GM18868 (cell line): ENCODE data around the gene AGMO.

Source experiments
- ATAC-seq: cut with Tn5 transposase; IDR thresholded peaks from one replicate; pipeline ENCODE4 v1.9.1; 2021; ENCODE audit warnings: mild to moderate bottlenecking, moderate library complexity; ENCODE audit not compliant: unreplicated experiment

AGMO gene

GRCh38 chr7:15561835-15562234 lies at the start of gene AGMO:
AGMO (minus strand) TSS chr7:15562015.
- ATAC-seq: no peak

- ATAC-seq: no peak
Measured at GRCh38 chr7:15610503-15610902, 48.7 kb upstream of the AGMO start.

GRCh38 chr7:15609287-15609686 lies 47.5 kb upstream of the AGMO start:
- ATAC-seq: no peak

DNA sequence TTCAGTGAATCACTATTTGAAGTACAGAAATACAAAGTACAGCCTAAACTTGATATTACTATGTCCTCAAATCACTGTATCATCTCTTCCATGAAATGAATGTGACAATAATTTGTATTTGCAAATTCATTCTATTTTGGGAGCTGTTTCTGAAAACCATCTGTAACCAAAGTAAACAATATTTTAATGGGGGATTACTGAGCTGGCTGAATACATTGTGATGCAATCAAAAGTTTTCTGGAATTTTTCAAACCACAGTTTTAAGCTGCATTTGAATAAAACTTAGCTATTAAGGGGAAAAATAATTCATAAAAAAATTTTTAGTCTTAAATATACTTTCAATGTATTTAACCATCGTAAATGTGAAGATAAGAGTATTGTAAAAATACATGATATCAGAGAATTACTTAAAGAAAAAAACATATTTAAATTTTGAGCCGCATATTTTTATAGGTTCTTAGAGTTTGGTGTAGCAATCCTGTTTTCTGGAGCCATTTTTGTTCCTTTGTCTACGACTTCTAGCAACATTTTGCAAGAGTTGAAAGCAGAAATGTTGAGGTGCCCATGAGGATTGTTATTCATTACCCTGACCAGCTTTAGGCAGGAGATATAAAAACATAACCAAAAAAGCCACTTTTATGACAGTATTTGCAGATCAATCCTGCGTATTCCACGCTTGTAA lies 45.9 kb upstream of the AGMO start:
- no peak for ATAC-seq

GRCh38 chr7:15606561-15606960 lies 44.7 kb upstream of the AGMO start:
- no peak for ATAC-seq

GRCh38 chr7:15604166-15604565 lies 42.4 kb upstream of the AGMO start:
- ATAC-seq: no peak

DNA sequence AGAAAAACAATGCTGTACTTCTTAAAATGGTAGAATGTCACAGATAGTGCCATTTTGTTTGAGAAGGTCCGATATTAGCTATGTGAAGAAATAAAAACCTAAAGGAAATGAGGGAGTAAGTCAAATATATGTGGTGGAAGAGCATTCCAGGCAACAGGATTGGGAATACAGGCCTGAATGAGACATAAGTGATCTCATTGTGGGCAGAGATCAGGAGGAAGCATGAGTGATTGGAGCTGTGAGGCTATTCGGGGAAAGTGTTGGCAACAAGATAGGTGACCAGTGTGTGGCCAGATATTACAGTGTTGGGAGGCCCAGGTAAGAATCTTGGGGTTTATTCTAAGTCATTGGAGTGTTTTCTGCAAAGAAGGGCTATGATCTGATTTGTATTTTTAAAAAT lies 41.3 kb upstream of the AGMO start:
- ATAC-seq: no peak

DNA sequence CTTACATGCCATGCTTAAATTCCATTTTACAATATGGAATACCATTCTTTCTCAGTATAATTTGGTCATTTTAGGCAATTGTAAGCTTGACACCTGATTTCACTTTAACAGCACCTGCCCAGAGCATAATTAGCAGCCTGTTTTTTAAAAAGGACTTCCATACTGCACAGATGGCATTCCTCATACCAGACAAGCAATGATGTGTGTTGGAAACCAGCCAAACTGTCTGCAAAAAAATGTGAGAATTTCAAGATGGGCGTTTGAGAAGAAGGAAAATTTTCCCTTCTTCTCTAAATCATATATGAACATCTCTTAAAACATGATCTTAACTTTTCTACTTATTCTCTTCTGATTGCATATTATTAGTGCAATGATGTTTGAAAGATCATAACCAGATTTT lies 40.4 kb upstream of the AGMO start:
- ATAC-seq: no peak

DNA sequence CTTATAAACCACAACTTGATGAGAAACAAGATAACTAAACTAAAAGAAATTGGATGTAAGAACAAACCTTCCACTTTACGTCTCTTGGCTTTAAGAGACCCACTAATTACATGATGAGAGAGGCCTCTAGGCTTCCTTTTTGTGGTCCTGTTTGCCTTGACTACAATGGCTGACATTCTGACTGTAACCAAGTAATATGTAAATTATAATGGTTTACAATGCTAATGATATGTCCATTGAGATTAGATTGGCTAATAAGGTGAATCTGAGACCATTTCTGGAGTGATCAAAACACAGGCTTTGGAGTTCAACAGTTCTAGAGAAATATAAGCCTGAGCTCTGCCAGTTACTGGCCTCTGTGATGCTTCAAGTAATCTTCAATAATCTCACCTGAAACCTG lies 39.4 kb upstream of the AGMO start:
- no peak for ATAC-seq

- no peak for ATAC-seq
Measured at GRCh38 chr7:15600298-15600697, 38.5 kb upstream of the AGMO start.

GRCh38 chr7:15594461-15594860 lies 32.6 kb upstream of the AGMO start:
- ATAC-seq: no peak

DNA sequence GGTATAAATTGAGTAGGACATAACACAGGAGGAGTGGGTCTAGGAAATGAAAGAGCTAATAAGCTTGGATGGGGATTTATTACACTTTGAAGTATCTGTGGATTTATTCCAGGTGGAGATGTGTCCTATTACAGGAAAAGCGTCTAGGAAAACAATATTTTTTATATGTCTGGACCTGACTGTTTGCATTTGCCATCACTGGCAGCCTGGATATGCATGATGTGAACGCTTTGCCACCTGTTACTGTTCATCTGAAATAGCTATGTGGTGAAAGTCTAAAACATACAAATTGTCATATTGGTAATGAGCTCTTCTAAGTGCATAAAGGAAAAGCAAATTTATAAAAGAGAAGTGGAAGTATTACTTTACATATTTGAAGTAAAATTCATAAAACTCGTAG lies 31.6 kb upstream of the AGMO start:
- ATAC-seq: no peak

GRCh38 chr7:15586266-15586665 lies 24.5 kb upstream of the AGMO start:
- ATAC-seq: no peak

- no peak for ATAC-seq
Measured at GRCh38 chr7:15584575-15584974, 22.8 kb upstream of the AGMO start.

GRCh38 chr7:15582773-15583172 lies 21.0 kb upstream of the AGMO start:
- no peak for ATAC-seq

DNA sequence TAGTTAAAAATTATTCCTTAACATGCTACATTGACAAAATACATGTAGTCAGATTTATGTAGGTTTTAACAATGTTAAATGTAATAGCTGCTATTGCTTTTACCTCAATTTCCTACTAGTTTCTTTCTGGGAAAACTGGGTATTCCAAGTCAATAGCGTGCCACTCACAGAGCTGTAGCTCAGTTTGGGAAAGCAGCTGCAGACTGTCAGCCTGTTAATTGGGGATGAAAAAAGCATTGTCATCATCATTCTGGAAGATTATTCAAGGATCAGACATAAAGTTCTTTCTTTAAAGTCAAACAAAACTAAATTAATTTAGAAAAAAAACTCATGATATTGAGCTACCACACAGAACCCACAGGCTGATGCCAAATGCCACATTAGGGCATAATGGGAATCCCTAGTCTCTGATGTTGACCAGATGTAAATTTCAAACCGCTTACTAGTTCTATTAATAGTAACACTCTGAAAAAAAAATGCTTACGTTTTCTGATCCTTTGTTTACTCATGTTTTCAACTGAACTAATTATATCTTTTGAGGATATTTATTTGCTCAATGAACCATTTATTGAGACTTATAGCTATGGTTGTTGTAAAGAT lies 19.6 kb upstream of the AGMO start:
- ATAC-seq: no peak

DNA sequence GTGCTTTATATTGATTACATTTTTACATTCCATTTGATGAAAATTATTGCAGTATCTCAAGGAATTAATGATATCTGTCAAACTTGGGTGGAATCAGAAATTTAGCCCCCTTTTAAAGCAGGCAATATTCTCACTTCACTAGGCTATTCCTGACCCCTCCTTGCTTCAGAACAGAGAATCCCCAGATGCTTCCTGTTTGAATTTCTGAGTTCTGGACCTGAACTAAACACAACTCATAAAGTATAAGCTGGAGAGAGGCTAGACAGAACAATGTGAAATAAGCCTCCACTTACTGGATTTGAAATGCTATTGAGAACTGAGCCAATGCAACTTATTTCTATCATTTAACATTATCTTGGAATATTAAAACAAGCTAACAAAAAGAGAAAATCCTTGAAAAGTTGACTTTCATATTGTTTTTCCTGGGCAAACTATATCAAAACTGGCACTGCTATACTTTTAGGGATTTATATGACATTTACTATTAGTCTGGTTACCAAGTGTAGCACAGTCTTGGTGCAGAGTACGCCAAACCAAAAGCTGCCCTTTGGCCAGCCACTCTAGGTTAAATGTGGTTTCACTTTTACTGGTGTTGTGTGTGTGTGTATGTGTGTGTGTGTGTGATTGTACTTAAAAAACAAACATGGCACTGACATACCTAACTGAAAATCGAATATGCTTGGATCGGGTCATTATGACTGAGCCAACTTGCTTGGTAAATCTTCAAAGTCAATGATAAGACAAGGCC lies 19.0 kb upstream of the AGMO start:
- ATAC-seq: no peak

GRCh38 chr7:15577600-15577999 lies 15.8 kb upstream of the AGMO start:
- no peak for ATAC-seq

DNA sequence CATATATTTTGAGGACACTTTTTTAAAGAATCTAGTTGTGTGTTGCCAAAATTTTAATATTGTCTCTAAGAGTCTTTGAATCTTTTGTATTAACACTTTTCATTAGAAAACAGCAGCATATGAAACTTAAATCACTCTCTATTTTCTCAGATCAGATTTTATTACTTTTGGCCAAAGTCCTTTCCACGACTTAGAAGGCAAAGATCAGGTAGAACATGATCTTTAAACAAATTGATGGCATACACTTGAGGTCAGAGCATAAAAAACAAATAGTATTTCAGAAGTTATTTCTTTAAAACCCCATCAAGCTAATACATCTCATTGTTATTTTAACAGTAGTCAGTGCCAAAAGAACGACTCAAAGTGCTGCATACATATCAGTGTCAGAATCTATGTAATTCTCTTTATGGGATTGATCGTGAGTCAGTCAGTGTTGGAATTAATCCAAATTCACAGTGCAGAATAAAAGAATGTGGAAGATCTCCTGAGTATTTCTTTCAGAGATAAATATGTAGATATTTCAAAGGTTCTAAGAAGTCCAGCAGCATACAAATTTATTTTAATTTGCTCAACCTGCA lies 9.6 kb upstream of the AGMO start:
- ATAC-seq: no peak

GRCh38 chr7:15567652-15568051 lies 5.8 kb upstream of the AGMO start:
- no peak for ATAC-seq

DNA sequence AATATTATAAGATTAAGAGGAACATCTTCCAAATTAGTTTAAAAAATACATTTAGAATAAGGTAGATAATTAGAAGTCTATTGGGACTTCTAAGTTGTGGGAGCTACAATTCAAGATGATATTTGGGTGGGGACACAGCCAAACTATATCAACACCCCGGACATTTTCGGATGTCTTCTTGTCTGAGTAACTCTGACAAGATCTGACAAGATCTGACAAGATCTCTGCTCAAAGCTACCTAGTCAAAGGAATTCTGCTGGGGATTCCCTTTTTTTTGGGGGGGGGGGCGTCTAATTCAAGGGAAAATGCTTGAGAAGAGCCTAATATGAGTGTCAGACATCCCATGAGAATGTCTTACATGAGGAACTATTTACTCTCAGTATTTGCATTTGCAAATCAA lies 5.2 kb upstream of the AGMO start:
- no peak for ATAC-seq

- ATAC-seq: no peak
Measured at GRCh38 chr7:15566476-15566875, 4.7 kb upstream of the AGMO start.
